ENCODE results near the gene HS1BP3. TPM values are rescaled to one million over a fixed set of nuclear protein-coding genes. Genes with fewer than 3 reads are reported as not detected.

HS1BP3 gene
- total and polyA plus RNA-seq, 2 donors (not counting 3 experiments of a cell fraction or from before 2014, with no cell fraction given) = 27.4 to 33.1 TPM

DNA sequence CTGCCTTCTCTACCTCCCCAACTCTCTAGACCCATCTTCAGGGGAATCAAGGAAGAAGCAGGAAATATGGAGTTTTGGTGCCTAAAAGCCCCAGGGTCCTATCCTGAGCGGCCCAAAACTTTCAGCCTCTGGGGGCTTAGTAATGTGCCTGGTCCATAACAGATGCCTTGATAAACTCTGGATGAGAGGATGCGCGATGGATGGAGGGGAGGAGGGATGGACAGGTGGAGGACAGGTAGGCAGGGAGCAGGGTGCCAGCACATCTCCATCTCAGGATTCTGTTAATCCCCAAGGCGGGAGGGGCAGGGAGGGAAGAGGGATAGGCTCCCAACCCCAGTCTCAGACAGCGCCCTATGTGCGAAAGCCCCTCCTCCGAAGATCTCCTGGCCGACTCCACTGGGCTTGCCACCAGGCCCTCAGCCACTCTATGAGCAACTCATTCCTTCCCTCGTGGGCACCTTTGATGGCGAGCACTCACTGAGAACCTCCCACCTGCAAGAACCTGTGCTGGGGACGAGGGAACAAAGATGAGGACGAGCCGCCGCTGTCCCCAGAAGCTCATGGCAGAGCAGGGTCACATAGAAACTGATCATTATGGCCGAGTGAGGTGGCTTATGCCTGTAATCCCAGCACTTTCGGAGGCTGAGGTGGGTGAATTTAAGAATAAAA is 23.1 kb downstream of the HS1BP3 start:
- Histone ChIP-seq H3K4me2 (ENCODE audit: insufficient read depth, low read length) (no peak overlapping the region), H3K9me3 (replicated peaks; ENCODE audit: control insufficient read depth, insufficient read depth, low read length) (no peaks in the 10 kb centered on the region), H3K9me1 (replicated peaks; ENCODE audit: control insufficient read depth, extremely low read depth, insufficient read depth, low read length) (no peaks in the 10 kb centered on the region), H4K20me1 (replicated peaks; ENCODE audit: control insufficient read depth, extremely low read depth, insufficient read depth, low read length) (no peaks in the 10 kb centered on the region), H3K36me3 (ENCODE audit: control insufficient read depth in 2 of 2, extremely low read depth in 1 of 2, insufficient read depth in 2 of 2, low read length in 2 of 2) (peaks cover 0 to 12% of the 10 kb centered on the region in 2 experiments), H3K27ac (ENCODE audit: insufficient read depth, low read depth, low read length) (no peak overlapping the region), H3K4me3 (replicated peaks in 1 of 3; ENCODE audit: insufficient read depth in 1 of 3, low read depth in 1 of 3, low read length in 3 of 3) (no peak overlapping the region), H3K79me2 (ENCODE audit: control insufficient read depth, insufficient read depth, low read length) (no peaks in the 10 kb centered on the region), H3K27me3 (ENCODE audit: control insufficient read depth in 2 of 2, insufficient read depth in 2 of 2, low read length in 2 of 2) (no peaks in the 10 kb centered on the region), H3K9ac (replicated peaks; ENCODE audit: extremely low read depth, insufficient read depth, low read length) (no peak overlapping the region), H2AFZ (ENCODE audit: low read depth, low read length) (no peak overlapping the region), H3K4me1 (ENCODE audit: control insufficient read depth, extremely low read depth, insufficient read depth, low read length) (no peaks in the 10 kb centered on the region)
- dilution Hi-C loops (cut with MboI; ENCODE audit: extremely low pct_ligation_motif_present, low sequenced_read_pairs) (no loop called here), intact Hi-C loops (cut with micrococcal nuclease) (no loop called here)
- FAIRE-seq (no peak), DNase-seq (ENCODE audit: low read depth, low spot score) (no peak)
- ChIA-PET CTCF (interaction anchor here (2.1 kb wide), 1 partner anchor 10 kb away, joined by 4 read pairs; no protein-coding TSS in a partner anchor), POLR2A (interaction anchor here (0.5 to 0.7 kb wide), 2 partner anchors 111 to 249 kb away, joined by 3 to 4 read pairs; no protein-coding TSS in a partner anchor)
- TF ChIP-seq, protein P1, sequence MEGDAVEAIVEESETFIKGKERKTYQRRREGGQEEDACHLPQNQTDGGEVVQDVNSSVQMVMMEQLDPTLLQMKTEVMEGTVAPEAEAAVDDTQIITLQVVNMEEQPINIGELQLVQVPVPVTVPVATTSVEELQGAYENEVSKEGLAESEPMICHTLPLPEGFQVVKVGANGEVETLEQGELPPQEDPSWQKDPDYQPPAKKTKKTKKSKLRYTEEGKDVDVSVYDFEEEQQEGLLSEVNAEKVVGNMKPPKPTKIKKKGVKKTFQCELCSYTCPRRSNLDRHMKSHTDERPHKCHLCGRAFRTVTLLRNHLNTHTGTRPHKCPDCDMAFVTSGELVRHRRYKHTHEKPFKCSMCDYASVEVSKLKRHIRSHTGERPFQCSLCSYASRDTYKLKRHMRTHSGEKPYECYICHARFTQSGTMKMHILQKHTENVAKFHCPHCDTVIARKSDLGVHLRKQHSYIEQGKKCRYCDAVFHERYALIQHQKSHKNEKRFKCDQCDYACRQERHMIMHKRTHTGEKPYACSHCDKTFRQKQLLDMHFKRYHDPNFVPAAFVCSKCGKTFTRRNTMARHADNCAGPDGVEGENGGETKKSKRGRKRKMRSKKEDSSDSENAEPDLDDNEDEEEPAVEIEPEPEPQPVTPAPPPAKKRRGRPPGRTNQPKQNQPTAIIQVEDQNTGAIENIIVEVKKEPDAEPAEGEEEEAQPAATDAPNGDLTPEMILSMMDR (IDR thresholded peaks at IDR 0.05; ENCODE audit: extremely low read depth in 1 of 2, insufficient read depth in 1 of 2, low read depth in 1 of 2, low read length in 2 of 2) = no peak
- TF ChIP-seq POLR2A (IDR thresholded peaks at IDR 0.05; ENCODE audit: low read depth, low read length) (no peak), GATA2 (IDR thresholded peaks at IDR 0.05; ENCODE audit: insufficient read depth, insufficient read length, low read depth, low read length) (no peak), JUN (IDR thresholded peaks at IDR 0.05; ENCODE audit: borderline replicate concordance, insufficient read depth, insufficient read length, low read depth) (no peak), EZH2 (IDR thresholded peaks at IDR 0.05; ENCODE audit: borderline replicate concordance, low read depth, low read length, severe bottlenecking) (no peak), FOS (IDR thresholded peaks at IDR 0.05; ENCODE audit: borderline replicate concordance, insufficient read depth, low read length) (no peak), MYC (IDR thresholded peaks at IDR 0.05; ENCODE audit: low read depth, low read length) (no peak), POLR2AphosphoS5 (IDR thresholded peaks at IDR 0.05; ENCODE audit: insufficient read depth, low read depth, low read length) (no peak)
- TF ChIP-seq, protein P2, sequence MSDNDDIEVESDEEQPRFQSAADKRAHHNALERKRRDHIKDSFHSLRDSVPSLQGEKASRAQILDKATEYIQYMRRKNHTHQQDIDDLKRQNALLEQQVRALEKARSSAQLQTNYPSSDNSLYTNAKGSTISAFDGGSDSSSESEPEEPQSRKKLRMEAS (IDR thresholded peaks at IDR 0.05; ENCODE audit: insufficient read depth, insufficient read length) = no peak
- no TSS peak for BruUV-seq (replicated peaks)
